GM18502 (cell line): ENCODE results near the gene FAM219A.
A peak's percentile ranks its signal among the peaks of the same experiment; 100 is the strongest.
"Not testable (repeated sequence)": the region's sequence is repeated elsewhere in the genome, so short reads cannot be mapped to it uniquely, and the experiment has no call there.

Experiments
- ATAC-seq: cut with Tn5 transposase; IDR thresholded peaks from one replicate; pipeline ENCODE4 v1.9.1; 2021; ENCODE audit warnings: mild to moderate bottlenecking; ENCODE audit not compliant: unreplicated experiment, poor library complexity

Gene FAM219A

GRCh38 chr9:34485822-34486221 is 27.5 kb upstream of the FAM219A start:
- no peak for ATAC-seq

- no peak for ATAC-seq
Measured at GRCh38 chr9:34484678-34485077, 26.3 kb upstream of the FAM219A start.

GRCh38 chr9:34482746-34483145 is 24.4 kb upstream of the FAM219A start:
- ATAC-seq, result not testable (repeated sequence)

- not testable (repeated sequence) for ATAC-seq
Measured at GRCh38 chr9:34481620-34482019, 23.2 kb upstream of the FAM219A start.

GRCh38 chr9:34479431-34479866 is 21.1 kb upstream of the FAM219A start:
- no peak for ATAC-seq

GRCh38 chr9:34477541-34477940 is 19.2 kb upstream of the FAM219A start:
- no peak for ATAC-seq

GRCh38 chr9:34475097-34475496 is 16.7 kb upstream of the FAM219A start:
- no peak for ATAC-seq

- no peak for ATAC-seq
Measured at GRCh38 chr9:34465468-34465867, 7.1 kb upstream of the FAM219A start.

GRCh38 chr9:34464571-34464970 is 6.2 kb upstream of the FAM219A start:
- ATAC-seq, result no peak

GRCh38 chr9:34463901-34464232 is 5.5 kb upstream of the FAM219A start:
- ATAC-seq, result no peak

- no peak for ATAC-seq
Measured at GRCh38 chr9:34463098-34463900, 4.9 kb upstream of the FAM219A start.

GRCh38 chr9:34459941-34460340 is 1.6 kb upstream of the FAM219A start:
- ATAC-seq, result no peak

- no peak for ATAC-seq
Measured at GRCh38 chr9:34459356-34459755, 986 bp upstream of the FAM219A start.

- ATAC-seq, result no peak
Measured at GRCh38 chr9:34458959-34459340, 580 bp upstream of the FAM219A start.

GRCh38 chr9:34457266-34458012 is 931 bp downstream of the FAM219A start:
- ATAC-seq, result no peak

- ATAC-seq, result no peak
Measured at GRCh38 chr9:34456746-34457145, 1.6 kb downstream of the FAM219A start.

GRCh38 chr9:34456151-34456550 is 2.2 kb downstream of the FAM219A start:
- no peak for ATAC-seq

GRCh38 chr9:34454571-34455065 is 3.8 kb downstream of the FAM219A start:
- no peak for ATAC-seq

- ATAC-seq, result no peak
Measured at GRCh38 chr9:34452568-34452967, 5.8 kb downstream of the FAM219A start.

GRCh38 chr9:34451545-34451944 is 6.8 kb downstream of the FAM219A start:
- ATAC-seq, result peak; percentile 66

- ATAC-seq, result no peak
Measured at GRCh38 chr9:34451135-34451534, 7.2 kb downstream of the FAM219A start.

- no peak for ATAC-seq
Measured at GRCh38 chr9:34450644-34451043, 7.7 kb downstream of the FAM219A start.
